Measurements from ENCODE around the gene CUL2. TPM values are rescaled to one million over a fixed set of nuclear protein-coding genes. Genes with fewer than 3 reads are reported as not detected.
"Not testable (repeated sequence)": the region's sequence is repeated elsewhere in the genome, so short reads cannot be mapped to it uniquely, and the experiment has no call there.

CUL2 gene
- total RNA-seq, 1 donor from 2014 or later: 31.2 TPM

DNA sequence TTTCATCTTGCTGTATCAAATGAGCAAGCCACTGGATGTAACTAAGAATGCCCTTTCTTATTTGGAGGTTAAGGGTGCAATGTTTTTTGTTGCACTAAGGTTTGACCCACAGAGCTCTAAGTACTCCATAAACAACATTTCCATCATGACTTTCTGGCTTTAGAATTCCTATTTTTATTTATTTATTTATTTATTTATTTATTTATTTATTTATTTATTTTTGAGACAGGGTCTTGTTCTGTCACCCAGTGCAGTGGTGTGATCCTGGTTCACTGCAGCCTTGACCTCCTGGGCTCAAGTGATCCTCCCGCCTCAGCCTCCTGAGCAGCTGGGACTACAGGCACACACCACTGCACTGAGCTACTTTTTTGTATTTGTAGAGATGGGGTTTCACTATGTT is 9.9 kb downstream of the CUL2 start:
- DNase-seq (ENCODE audit: low read depth): not testable (repeated sequence)

DNA sequence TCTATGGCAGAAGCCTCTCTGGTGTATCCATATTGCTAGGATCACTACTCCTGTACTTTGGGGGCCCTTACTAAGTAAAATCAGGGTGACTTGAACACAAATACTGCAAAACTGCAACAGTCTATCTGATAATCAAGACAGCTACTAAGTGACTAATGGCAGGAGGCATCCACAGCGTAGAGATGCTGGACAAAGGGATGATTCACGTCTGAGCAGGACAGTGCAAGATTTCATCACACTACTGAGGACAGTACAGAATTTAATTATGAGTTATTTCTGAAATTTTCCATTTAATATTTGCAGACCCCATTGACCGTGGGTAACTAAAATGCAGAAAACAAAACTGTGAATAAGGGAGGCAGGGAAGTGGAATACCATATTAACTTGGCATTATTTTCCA is 10.4 kb downstream of the CUL2 start:
- peak; percentile 58 for DNase-seq (ENCODE audit: low read depth)

DNA sequence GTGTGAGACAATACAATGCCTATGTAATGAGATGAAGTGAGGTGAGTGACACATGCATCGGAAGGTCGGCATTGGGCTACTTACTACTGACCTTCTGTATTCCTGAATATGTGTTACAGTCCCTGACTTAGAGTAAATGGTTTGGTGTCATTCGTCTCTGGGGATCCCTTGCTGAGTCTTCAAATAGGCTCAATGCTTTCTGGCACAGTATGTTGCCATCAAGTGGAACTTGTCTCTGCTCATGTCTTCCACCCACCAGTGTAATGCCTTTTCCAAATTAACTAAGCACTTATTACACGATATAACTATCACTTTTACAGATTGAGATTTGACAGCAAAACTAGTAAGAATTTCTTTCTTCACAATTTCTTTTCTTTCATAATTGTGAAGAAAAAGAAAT is 10.9 kb downstream of the CUL2 start:
- DNase-seq (ENCODE audit: low read depth): no peak

DNA sequence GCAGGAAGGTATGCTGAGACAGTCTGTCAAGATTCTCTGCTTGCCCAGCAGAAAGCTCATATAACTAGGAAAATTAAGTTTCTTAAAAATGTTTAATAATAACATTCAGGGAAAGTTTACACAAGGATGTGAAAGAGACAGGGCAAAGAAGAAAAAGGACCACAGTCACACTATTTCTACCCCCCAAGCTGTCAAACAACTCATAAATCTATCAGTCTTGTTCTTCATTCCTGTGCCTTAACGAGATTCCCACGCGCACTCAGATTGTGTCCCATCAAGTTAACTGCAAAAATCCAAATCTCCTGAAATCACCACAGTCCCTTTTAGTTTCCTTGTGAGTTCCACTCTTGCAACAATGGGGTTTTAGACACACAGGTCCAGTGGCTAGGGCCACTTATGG is 14.9 kb downstream of the CUL2 start:
- no peak for DNase-seq (ENCODE audit: low read depth)

DNA sequence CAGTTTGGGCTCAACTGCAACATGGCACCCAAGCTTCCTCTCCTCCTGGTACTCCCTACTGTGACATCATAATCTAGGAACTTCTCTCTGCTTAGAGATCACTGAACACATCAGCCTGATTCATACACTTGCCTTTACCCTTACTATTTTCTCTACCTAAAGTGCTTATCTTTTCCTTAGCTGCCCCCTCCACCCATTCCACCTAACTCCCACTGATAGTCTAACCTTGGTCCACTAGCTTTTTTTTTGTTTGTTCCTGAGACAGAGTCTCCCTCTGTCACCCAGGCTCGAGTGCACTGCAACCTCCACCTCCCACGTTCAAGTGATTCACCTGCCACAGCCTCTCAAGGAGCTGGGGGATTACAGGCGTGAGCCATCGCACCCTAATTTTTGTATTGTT is 15.9 kb downstream of the CUL2 start:
- DNase-seq (ENCODE audit: low read depth): no peak

DNA sequence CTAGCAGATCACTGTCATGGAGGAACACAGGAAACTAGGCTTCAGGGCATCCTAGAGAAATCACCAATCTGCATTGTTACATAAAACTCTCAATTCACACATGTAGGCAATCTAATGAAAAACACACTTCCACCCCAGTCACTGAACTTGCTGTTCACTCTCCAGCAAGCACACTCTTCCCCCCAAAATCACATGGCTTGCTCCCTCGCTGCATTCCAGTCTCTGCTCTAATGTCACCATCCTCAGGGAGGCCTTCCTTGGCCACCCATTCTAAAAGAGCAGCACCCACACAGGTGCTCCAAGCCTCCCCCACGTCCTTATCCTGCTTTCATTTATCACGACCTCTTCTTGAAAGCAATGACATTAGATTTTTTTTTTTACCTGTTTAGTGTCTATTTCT is 19.6 kb downstream of the CUL2 start:
- no peak for DNase-seq (ENCODE audit: low read depth)

DNA sequence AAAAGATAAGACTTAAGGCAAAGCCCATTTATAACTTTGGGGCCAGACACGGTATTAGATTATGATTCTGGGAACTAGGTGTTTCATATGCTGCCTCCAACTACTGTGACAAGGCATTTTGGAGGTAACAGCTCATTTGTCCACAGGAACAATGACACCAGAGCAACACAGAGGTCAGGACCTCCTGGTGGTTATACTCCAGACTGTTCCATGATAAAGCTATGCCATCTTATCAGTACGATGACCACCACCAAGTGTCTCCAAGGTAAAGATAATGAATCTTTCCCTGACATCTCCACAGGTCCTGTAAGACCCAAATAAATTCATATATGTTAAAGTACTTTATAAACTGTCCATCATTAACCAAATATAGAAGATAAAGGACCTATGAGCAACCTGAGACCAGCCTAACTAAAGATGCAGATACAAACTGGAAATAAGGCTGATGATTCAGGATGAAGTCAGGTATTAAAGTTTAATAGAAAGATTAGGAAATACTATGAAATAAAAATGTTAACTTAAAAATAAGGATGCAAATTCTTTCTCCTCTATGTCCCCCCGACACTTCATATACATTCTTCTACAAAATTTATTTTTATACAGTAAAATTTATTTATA is 26.2 kb downstream of the CUL2 start:
- no peak for DNase-seq (ENCODE audit: low read depth)

DNA sequence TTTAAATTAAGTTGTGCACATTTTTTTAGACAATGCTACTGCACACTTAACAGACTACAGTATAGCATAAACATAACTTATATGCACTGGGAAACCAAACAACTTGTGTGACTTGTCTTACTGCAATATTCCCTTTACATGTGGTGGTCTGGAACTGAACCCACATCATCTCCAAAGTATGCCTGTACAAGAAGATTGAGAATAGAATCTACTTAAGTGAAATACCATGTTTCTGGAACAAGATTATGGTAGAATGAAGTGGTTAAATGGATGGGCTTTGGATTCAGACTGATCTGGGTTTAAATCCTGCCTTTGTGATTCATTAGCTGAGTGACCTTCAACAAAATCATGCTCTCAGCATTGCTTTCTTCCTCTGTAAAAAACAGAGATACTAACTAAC is 30.7 kb downstream of the CUL2 start:
- DNase-seq (ENCODE audit: low read depth): no peak

DNA sequence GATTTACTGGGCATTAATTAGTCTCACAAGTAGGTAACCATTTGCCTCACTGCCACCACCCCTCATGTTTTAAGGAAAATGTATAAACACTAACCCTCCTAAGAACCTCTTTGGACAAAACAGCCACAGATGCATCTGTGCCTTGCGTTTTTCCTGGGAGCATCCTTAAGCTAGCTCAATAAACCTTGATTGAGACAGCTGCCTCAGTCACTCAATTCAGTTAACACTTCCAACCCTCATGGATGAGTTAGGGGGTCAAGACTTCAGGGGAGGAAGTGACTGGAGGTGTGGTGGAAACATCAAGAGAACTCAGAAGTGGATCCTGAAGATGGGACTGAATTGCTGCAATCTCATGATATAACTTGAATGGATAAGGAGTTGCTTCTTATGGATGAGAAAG is 31.5 kb downstream of the CUL2 start:
- peak; percentile 66 for DNase-seq (ENCODE audit: low read depth)

DNA sequence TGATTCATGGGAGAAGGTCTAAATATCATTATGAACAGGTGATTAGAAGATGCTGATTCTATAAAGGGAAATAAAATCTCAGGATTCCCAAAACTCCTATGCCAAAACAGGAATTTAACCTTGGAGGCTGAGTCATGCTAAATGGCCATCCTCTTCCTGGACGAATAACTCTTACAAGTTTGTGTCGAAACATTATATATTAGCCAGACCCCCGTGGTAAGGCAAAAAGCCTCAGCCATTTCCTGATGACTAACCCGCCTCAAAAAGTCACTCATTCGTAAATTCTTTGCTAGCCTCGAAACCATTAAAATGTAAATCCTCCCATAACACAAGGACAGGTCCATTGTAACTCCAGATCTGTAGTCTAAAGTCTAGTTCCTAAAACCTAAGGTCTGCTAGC is 32.0 kb downstream of the CUL2 start:
- no peak for DNase-seq (ENCODE audit: low read depth)

DNA sequence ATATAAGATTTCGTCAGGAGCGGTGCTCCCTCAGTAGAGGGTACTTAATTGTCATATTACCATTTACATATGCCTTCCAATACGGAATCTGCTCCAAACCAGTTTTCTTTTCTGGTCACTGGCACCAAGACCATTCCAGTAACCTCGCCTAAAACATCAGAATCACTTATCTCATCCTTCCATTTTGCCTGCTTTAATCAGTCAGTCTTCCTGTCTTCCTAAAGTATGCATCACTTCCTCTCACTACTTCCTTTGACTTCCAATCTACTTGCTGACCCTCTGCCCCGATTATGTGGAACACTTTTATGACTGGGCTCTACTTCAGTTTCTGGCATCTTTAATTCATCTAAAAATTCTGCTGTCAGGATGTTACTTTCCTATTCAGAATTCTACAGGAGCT is 33.5 kb downstream of the CUL2 start:
- no peak for DNase-seq (ENCODE audit: low read depth)

DNA sequence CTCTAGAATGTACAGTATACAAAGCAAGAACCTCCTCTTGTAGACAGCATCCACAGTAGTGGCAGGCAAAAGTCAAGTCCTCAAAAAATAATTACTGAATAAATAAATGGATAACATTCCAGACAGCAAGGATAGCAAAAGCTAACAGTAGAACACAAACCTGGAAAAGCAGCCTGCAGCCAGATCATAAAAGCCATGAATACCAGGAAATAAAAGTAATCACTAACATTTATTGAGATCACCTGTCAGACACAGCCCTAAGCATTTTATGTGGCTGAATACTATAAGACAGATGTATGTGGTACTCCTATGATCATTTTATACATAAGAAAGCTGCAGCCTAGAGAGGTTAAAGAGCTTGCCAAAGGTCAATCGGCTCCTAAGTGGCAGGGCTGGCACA is 34.0 kb downstream of the CUL2 start:
- DNase-seq (ENCODE audit: low read depth): no peak

DNA sequence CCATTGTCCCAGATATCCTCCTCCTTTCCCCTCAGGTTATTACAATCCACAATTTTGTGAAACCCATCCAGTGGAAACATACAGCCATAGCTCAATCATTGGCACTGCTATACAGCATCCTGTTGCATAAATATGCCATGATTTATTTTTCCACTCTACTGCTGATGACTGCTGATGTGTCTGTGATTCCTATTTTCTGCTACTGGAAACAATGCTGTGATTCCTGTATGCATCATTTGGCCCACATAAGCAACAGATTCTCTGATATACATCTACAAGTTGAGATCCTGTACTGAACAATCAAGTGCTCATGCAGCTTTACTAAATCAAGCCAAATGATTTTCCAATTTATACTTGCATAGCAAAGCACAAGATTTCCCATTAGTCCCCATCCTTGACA is 39.6 kb downstream of the CUL2 start:
- DNase-seq (ENCODE audit: low read depth): no peak

DNA sequence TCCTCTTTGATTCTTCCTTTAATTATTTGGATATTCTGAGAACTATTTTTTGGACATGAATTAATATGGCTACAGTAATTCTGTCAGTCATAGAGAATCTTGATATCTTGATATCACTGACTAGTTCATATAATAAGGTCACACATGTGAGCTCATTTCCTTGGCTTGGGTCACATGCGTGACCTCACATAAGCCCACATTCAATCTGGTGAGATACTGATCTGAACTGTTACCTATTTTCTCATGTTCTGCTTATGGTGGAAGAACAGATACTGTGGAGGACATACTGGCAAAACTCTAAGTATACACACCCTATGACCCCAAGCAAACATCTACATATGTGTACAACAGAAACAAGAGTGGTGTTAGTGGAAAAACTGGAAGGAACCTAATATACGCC is 44.1 kb downstream of the CUL2 start:
- DNase-seq (ENCODE audit: low read depth): no peak

DNA sequence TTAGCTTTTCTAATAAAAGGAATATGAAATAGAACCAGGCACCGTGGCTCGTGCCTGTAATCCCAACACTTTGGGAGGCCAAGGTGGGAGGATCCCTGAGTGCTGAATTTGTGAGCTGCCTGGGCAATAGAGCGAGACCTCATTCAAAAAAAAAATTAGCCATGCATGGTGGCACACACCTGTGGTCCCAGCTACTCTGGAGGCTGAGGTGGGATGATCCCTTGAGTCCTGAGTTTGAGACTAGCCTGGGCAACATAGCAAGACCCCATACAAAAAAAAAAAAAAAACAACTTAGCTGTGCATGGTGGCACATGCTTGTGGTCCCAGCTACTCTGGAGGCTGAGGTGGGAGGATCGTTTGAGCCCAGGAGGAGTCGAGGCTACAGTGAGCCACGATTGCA is 44.9 kb downstream of the CUL2 start:
- not testable (repeated sequence) for DNase-seq (ENCODE audit: low read depth)

DNA sequence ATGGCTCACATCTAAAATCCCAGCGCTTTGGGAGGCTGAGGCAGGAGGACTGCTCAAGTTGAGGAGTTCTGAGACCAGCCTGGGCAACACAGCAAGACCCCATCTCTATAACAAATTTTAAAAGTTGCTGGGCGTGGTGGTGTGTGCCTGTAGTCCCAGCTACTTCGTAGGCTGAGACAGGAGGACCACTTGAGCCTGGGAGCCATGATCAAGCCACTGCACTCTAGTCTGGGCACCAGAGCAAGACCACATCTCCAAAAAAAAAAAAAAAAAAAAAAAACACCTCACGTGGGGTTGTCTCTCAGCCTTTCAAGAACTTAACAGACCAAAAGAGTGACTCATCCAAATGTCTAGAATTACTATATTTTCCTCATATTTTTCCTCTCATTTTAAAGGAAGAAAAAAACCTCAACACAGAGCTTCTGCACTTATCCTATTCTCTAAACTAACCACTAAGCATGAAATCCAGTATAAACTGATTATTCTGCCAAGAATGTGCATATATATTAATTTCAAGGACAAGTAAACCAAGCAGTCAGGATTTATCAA is 46.3 kb downstream of the CUL2 start:
- no peak for DNase-seq (ENCODE audit: low read depth)

DNA sequence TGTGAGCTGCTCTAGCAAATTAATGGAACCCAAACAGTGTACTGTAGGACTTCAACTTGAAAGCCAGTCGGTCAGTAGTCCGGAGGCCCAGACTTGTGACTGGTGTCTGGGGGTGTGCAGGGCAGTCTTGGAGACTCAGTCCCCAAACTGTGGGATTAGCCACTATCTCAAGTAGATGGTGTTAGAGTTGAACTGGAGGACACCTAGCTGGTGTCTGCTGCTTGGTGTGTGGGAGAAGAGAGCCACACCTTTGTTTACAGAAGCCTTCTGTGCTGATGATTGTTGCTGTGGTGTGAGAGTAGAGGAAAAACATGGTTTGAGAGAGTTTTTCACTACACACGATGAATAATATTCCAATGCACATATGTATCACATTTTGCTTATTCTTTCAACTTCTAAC is 47.4 kb downstream of the CUL2 start:
- DNase-seq (ENCODE audit: low read depth): no peak

DNA sequence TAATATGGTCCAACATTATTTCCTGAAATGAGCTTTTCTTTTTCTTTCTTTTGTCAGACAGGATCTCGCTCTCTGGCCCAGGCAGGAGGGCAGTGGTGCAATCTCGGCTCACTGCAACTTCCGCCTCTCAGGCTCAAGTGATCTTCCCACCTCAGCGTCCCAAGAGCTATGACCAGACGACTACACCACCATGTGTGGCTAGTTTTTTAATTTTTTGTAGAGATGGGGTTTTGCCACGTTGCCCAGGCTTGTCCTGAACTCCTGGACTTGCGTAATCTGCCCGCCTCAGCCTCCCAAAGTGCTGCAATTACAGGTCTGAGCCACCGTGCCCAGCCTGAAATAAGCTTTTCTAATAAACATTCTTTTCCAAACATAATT is 48.6 kb downstream of the CUL2 start:
- DNase-seq (ENCODE audit: low read depth): no peak

DNA sequence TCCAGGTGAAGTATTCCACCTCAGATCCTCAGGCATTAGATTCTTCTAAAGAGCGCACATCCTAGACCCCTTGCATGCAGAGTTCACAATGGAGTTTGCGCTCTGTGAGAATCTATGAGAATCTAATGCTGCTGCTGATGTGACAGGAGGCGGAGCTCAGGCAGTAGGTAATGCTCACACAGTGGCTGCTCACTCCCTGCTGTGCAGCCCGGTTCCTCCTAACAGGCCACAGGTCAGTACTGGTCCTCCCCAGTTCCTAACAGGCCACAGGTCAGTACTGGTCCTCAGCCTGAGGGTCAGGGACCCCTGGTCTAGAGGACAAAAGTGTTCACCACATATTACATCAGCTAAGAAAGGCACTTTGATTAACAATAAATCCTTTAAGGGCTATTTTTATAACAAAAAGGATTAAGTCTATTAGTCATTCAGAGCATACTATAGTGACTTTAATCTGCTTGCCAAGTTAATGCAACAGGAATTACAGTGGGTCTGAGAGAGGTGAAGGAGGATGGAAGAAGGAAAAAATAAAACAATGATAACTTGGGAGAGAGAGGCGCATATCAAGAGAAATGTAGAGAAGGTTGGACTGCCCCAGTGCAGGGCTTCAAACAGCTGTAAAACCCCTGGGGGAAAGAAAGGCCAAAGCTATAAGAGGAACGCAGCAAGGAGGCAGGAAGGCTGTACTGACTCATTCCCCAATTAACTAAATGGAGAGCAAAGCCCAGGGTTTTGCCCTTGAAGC is 49.2 kb downstream of the CUL2 start:
- peak; percentile 40 for DNase-seq (ENCODE audit: low read depth)

DNA sequence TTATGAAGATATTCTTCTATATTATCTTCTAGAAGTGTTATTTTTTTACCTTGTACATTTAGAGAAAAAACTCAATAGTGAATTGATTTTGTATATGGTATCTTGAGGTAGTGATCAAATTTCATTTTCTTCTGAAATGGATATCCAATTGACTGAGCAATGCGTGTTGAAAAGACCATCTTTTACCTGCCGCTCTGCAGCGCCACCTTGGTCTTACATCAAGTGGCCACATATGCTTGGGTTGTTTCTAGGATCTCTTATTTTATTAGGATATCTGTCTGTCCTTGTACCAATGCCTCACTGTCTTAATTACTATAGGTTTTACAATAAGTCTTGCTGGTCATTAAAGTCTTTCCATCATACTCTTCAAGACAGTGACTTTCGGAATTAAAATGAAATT is 53.0 kb downstream of the CUL2 start:
- no peak for DNase-seq (ENCODE audit: low read depth)

DNA sequence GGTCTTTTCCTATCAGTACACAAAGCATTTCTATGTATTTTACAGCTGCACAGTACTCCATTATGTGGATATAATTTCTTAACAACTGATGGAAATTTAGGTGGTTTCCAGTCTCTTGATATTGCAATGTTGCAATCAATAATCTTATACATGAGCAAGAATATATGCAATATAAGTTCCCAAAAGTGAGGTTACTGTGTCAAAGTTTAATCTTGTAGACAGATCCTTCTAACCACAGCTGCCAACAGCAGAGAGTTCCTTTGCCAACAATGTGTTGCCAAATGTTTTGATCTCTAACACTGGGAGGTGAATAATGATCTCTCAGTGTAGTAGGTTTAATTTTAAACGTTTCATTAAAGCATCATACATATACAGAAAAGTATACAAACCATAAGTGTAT is 54.5 kb downstream of the CUL2 start:
- no peak for DNase-seq (ENCODE audit: low read depth)

DNA sequence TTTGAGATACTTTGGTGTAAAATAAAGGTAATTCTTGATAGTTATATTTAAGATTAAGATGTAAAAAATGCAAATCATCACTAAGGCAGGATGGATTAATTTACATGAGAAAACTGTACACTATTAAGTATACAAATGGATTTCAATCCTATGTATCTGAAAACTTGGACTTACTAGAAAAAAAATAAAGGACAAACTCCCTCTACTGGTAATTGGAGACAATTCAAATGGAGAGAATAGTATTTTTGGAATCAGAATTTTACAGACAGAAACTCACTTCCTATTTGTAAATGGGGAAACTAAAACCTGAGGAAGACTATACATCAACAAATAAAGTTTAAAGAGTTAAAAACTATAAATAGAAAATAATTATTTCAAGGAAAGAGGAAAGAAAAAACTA is 62.6 kb downstream of the CUL2 start:
- peak; percentile 39 for DNase-seq (ENCODE audit: low read depth)

DNA sequence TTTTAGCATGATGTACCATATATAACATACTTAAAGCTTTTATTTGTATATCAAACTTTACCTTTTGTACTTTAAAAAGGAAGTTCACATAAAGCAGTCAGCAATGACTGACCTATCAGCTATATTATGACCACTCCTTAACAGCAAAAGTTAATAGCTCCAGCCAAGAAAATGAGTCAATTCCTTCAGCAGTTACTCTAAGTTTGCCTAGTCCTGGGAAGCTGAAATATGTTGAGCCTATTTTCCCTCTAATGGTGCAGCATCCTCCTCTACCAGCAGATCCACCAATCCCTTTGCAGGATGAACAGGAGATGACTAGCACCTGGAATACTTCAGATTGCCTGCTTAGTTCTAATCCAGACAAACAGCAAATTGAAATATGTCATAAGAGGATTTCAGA is 64.2 kb downstream of the CUL2 start:
- DNase-seq (ENCODE audit: low read depth): no peak

Data from myocyte (in vitro differentiated cells).